H1 (cell line): Measurements from ENCODE around the gene SCYL1. TPM values are rescaled to one million over a fixed set of nuclear protein-coding genes. Genes with fewer than 3 reads are reported as not detected.
A peak's percentile ranks its signal among the peaks of the same experiment; 100 is the strongest.

Source experiments
- CTCF ChIA-PET: fragments of 300-600 bp; sonication (Branson Sonifier 250); formaldehyde crosslinking; loops from one replicate; lab custom pipeline; 2021; ENCODE audit not compliant: partially characterized antibody; lab: Charles Lee
- POLR2A ChIA-PET: fragments of 300-600 bp; sonication (Branson Sonifier 250); formaldehyde crosslinking; loops from one replicate; lab custom pipeline; 2021; ENCODE audit warnings: inconsistent platforms; ENCODE audit not compliant: partially characterized antibody; lab: Charles Lee
- DNase-seq, 2 experiments: peaks; one replicate each; pipeline versions ENCODE4 v3.0.0 to v3.0.0-alpha.2; 2010 to 2022; ENCODE audit warnings: low spot score in 2 of 2, low read depth in 1 of 2, mixed read lengths in 1 of 2
- FAIRE-seq: peaks from 2 replicates; lab custom pipeline; 2011; peaks lifted over from hg19 to GRCh38; lab: Jason Lieb, UNC
- H2AFZ ChIP-seq: 2 replicates; pipeline ENCODE4 v1.8.1; 2012; ENCODE audit warnings: low read length, inconsistent platforms
- H2AK5ac ChIP-seq: 2 replicates; pipeline ENCODE4 v1.6.1; 2013; ENCODE audit warnings: low read depth, low read length
- H2BK120ac ChIP-seq: replicated peaks from 2 replicates; pipeline ENCODE3; 2013; ENCODE audit warnings: low read depth, low read length, inconsistent platforms
- H2BK12ac ChIP-seq: 2 replicates; pipeline ENCODE4 v1.6.1; 2013; ENCODE audit warnings: low read depth, low read length
- H2BK15ac ChIP-seq: 2 replicates; pipeline ENCODE4 v1.6.1; 2013; ENCODE audit warnings: low read length
- H2BK20ac ChIP-seq: 2 replicates; pipeline ENCODE4 v1.6.1; 2013; ENCODE audit warnings: low read length
- H2BK5ac ChIP-seq: 2 replicates; pipeline ENCODE4 v1.6.1; 2013; ENCODE audit warnings: low read depth, low read length
- H3K14ac ChIP-seq: 2 replicates; pipeline ENCODE4 v1.6.1; 2013; ENCODE audit warnings: inconsistent platforms; ENCODE audit not compliant: insufficient read length
- H3K18ac ChIP-seq: 2 replicates; pipeline ENCODE4 v1.6.1; 2013; ENCODE audit warnings: low read length; ENCODE audit errors: extremely low read depth
- H3K23ac ChIP-seq: 2 replicates; pipeline ENCODE4 v1.6.1; 2013; ENCODE audit warnings: inconsistent platforms; ENCODE audit not compliant: insufficient read length
- H3K23me2 ChIP-seq: 2 replicates; pipeline ENCODE4 v1.6.1; 2013; ENCODE audit warnings: low read depth, low read length
- H3K27ac ChIP-seq: 2 replicates; pipeline ENCODE4 v1.6.1; 2011; ENCODE audit warnings: low read depth, low read length, inconsistent platforms
- H3K27me3 ChIP-seq, 4 experiments: replicated peaks in 1 of 4; 1 replicate in 1 of 4; 2 replicates in 3 of 4; pipeline versions ENCODE4 v1.6.1 to v1.8.1; 2011 to 2013; ENCODE audit warnings: low read length in 3 of 4, mild to moderate bottlenecking in 3 of 4, inconsistent platforms in 2 of 4, mixed read lengths in 2 of 4, moderate library complexity in 1 of 4; ENCODE audit not compliant: control insufficient read depth in 3 of 4, insufficient read depth in 3 of 4; ENCODE audit errors: extremely low read depth in 1 of 4
- H3K36me3 ChIP-seq, 4 experiments: 2 replicates each; pipeline versions ENCODE4 v1.6.1 to v1.8.1; 2011 to 2013; ENCODE audit warnings: mild to moderate bottlenecking in 4 of 4, low read length in 3 of 4, moderate library complexity in 2 of 4, control low read depth in 1 of 4, inconsistent platforms in 1 of 4; ENCODE audit not compliant: insufficient read depth in 4 of 4, control insufficient read depth in 2 of 4
- H3K4ac ChIP-seq: replicated peaks from 2 replicates; pipeline ENCODE3; 2013; ENCODE audit warnings: low read length, low read depth, mixed read lengths, inconsistent platforms; ENCODE audit not compliant: insufficient read length
- H3K4me1 ChIP-seq, 4 experiments: replicated peaks in 1 of 4; 1 replicate in 1 of 4; 2 replicates in 3 of 4; pipeline versions ENCODE4 v1.6.1 to v1.8.1; 2011 to 2013; ENCODE audit warnings: low read length in 3 of 4, inconsistent platforms in 2 of 4, mixed read lengths in 1 of 4; ENCODE audit not compliant: insufficient read depth in 4 of 4, control insufficient read depth in 3 of 4
- H3K4me2 ChIP-seq, 2 experiments: 2 replicates each; pipeline versions ENCODE4 v1.6.1 to v1.8.1; 2011 to 2013; ENCODE audit warnings: low read depth in 2 of 2, low read length in 2 of 2, control low read depth in 1 of 2, inconsistent platforms in 1 of 2, mild to moderate bottlenecking in 1 of 2; ENCODE audit not compliant: insufficient read depth in 1 of 2
- H3K4me3 ChIP-seq, 4 experiments: fragments of 200-600, 300-600 bp in 1 of 4; sonication (generic), shearing (Covaris generic), sonication (Bioruptor Twin) in 1 of 4; 2 replicates each; pipeline versions ENCODE4 v1.5.1 to v1.8.1; 2011 to 2016; ENCODE audit warnings: low read length in 4 of 4, low read depth in 3 of 4, control low read depth in 2 of 4, inconsistent platforms in 2 of 4, mild to moderate bottlenecking in 2 of 4, mixed read lengths in 1 of 4, moderate library complexity in 1 of 4; ENCODE audit not compliant: insufficient read depth in 2 of 4; ENCODE audit errors: extremely low read depth in 1 of 4
- H3K56ac ChIP-seq: replicated peaks from 2 replicates; pipeline ENCODE3; 2013; ENCODE audit warnings: low read depth, mild to moderate bottlenecking, mixed read lengths, low read length, inconsistent platforms; ENCODE audit not compliant: insufficient read length
- H3K79me1 ChIP-seq: 2 replicates; pipeline ENCODE4 v1.6.1; 2013; ENCODE audit warnings: low read depth, low read length, control low read depth
- H3K79me2 ChIP-seq, 2 experiments: 2 replicates each; pipeline versions ENCODE4 v1.6.1 to v1.8.1; 2012 to 2013; ENCODE audit warnings: low read length in 2 of 2, mild to moderate bottlenecking in 2 of 2, inconsistent platforms in 1 of 2; ENCODE audit not compliant: insufficient read depth in 2 of 2, control insufficient read depth in 1 of 2
- H3K9ac ChIP-seq, 4 experiments: replicated peaks in 1 of 4; 1 replicate in 1 of 4; 2 replicates in 3 of 4; pipeline versions ENCODE4 v1.6.1 to v1.8.1; 2011 to 2013; ENCODE audit warnings: low read depth in 3 of 4, low read length in 3 of 4, control low read depth in 2 of 4, mild to moderate bottlenecking in 2 of 4, moderate library complexity in 2 of 4, inconsistent platforms in 1 of 4; ENCODE audit errors: extremely low read depth in 1 of 4
- H3K9me3 ChIP-seq, 2 experiments: 2 replicates each; pipeline versions ENCODE4 v1.6.1 to v1.8.1; 2012 to 2013; ENCODE audit warnings: mild to moderate bottlenecking in 2 of 2, moderate library complexity in 2 of 2, control low read depth in 1 of 2, inconsistent platforms in 1 of 2, low read depth in 1 of 2, low read length in 1 of 2, mixed read lengths in 1 of 2; ENCODE audit not compliant: insufficient read depth in 2 of 2
- H4K20me1 ChIP-seq, 2 experiments: replicated peaks in 1 of 2; 2 replicates each; pipeline versions ENCODE3 to v1.8.1; 2011 to 2013; ENCODE audit warnings: inconsistent platforms in 2 of 2, low read length in 2 of 2, mild to moderate bottlenecking in 1 of 2; ENCODE audit not compliant: insufficient read depth in 2 of 2, control insufficient read depth in 1 of 2
- H4K5ac ChIP-seq: 2 replicates; pipeline ENCODE4 v1.6.1; 2013; ENCODE audit warnings: low read length, low read depth, mixed read lengths, inconsistent platforms; ENCODE audit not compliant: insufficient read length
- H4K8ac ChIP-seq: 2 replicates; pipeline ENCODE4 v1.8.0; 2013; ENCODE audit warnings: mild to moderate bottlenecking, moderate library complexity, low read length, inconsistent platforms; ENCODE audit not compliant: insufficient read depth; ENCODE audit errors: extremely low read depth
- H4K91ac ChIP-seq: replicated peaks from 2 replicates; pipeline ENCODE3; 2013; ENCODE audit warnings: low read length, mixed read lengths, inconsistent platforms; ENCODE audit not compliant: insufficient read length
- ATF3 ChIP-seq: IDR thresholded peaks from 2 replicates; pipeline ENCODE4 v1.6.1; 2011; ENCODE audit warnings: low read depth, mild to moderate bottlenecking, low read length; ENCODE audit not compliant: insufficient read depth
- BACH1 ChIP-seq: IDR thresholded peaks from 2 replicates; pipeline ENCODE4 v1.6.1; 2012; ENCODE audit warnings: low read length, improper control_type of control experiment
- CBX8 ChIP-seq: fragments of 300-800, 300-1000 bp; sonication (generic); IDR thresholded peaks from 2 replicates; pipeline ENCODE4 v1.7.1; 2016; ENCODE audit warnings: low read depth, low read length, borderline replicate concordance
- CEBPB ChIP-seq: IDR thresholded peaks from 2 replicates; pipeline ENCODE4 v1.6.1; 2012; ENCODE audit warnings: low read depth, low read length
- CHD1 ChIP-seq: IDR thresholded peaks from 2 replicates; pipeline ENCODE4 v1.6.1; 2012; ENCODE audit warnings: low read depth, low read length, improper control_type of control experiment
- CTBP2 ChIP-seq: IDR thresholded peaks from 2 replicates; pipeline ENCODE4 v1.7.0; 2011; ENCODE audit warnings: borderline replicate concordance, mild to moderate bottlenecking, moderate library complexity, mixed read lengths, low read length; ENCODE audit not compliant: insufficient read depth, insufficient read length
- JUND ChIP-seq: IDR thresholded peaks from 2 replicates; pipeline ENCODE4 v1.6.1; 2011; ENCODE audit warnings: mild to moderate bottlenecking, improper control_type of control experiment, low read length
- SIX5 ChIP-seq: IDR thresholded peaks from 2 replicates; pipeline ENCODE4 v1.6.1; 2011; ENCODE audit warnings: mild to moderate bottlenecking, low read depth, low read length
- SP4 ChIP-seq: IDR thresholded peaks from 2 replicates; pipeline ENCODE4 v1.6.1; 2012; ENCODE audit warnings: low read length, inconsistent platforms
- SRF ChIP-seq: IDR thresholded peaks from 2 replicates; pipeline ENCODE4 v1.6.1; 2011; ENCODE audit warnings: mild to moderate bottlenecking, low read depth, low read length, moderate library complexity
- TEAD4 ChIP-seq: IDR thresholded peaks from 2 replicates; pipeline ENCODE4 v1.6.1; 2012; ENCODE audit warnings: low read depth, low read length, inconsistent platforms, mixed read lengths
- WGBS, 2 experiments: shearing (Covaris generic) in 1 of 2; methylation state at CpG; one replicate each; pipeline versions ENCODE4 v1.1.6 to v1.1.7; 2013 to 2015; ENCODE audit warnings: low lambda C conversion rate in 2 of 2, mixed read lengths in 2 of 2, inconsistent platforms in 1 of 2, low coverage in 1 of 2, missing lambda C conversion rate in 1 of 2; ENCODE audit not compliant: insufficient replicate concordance in 2 of 2, insufficient coverage in 1 of 2, insufficient read length in 1 of 2; ENCODE audit errors: extremely low coverage in 1 of 2, missing lambda C conversion rate in 1 of 2; 5-methylcytosine and 5-hydroxymethylcytosine counted together
- polyA plus RNA-seq, 7 experiments: library from polyadenylated mRNA; depleted of rRNA in 3 of 7; stranded (reverse) in 5 of 7; unstranded in 2 of 7; fragments of >200 nt in 5 of 7; fragments of 200-250 nt in 2 of 7; gene quantifications; 1 replicate in 5 of 7; 2 replicates in 1 of 7; 4 replicates in 1 of 7; pipeline versions ENCODE4 v1.2.1 to v1.2.3, GENCODE V29; 2011 to 2013; ENCODE audit warnings: missing spikeins in 2 of 7, mixed read lengths in 2 of 7
- total RNA-seq: library from RNA; stranded (reverse); fragmentation: NEBNext Ultra II Directional; extraction: Animal tissue kit (Norgen Biotek cat#: 25700); gene quantifications from 2 replicates; pipeline ENCODE4 v1.2.1, GENCODE V29; 2021

SCYL1 gene
- total and polyA plus RNA-seq, 2 of the 8 experiments (the other 6 are each of a cell fraction or from before 2014, with no cell fraction given): 59.8 to 77.7 TPM

GRCh38 chr11:65487467-65488272 is 37.2 kb upstream of the SCYL1 start:
- Histone ChIP-seq H3K9me3 (no peaks in the 10 kb centered on the region), H2BK20ac (peak overlapping the region; percentile 97; the same call in 1 of the 2 replicates), H3K4me3 (peak overlapping the region; percentile 24 to 49 (median 40); a peak in 7 of 8 replicates), H3K27ac (peak overlapping the region; percentile 96), H3K23ac (no peak overlapping the region), H4K5ac (peak overlapping the region; percentile 93), H3K27me3 (no peaks in the 10 kb centered on the region), H3K14ac (no peak overlapping the region), H2BK120ac (peak overlapping the region; percentile 98), H4K91ac (peak overlapping the region; percentile 94), H3K4me1 (peaks cover 44 to 56% (median 49%) of the 10 kb centered on the region in 4 experiments), H4K20me1 (no peaks in the 10 kb centered on the region), H3K36me3 (no peaks in the 10 kb centered on the region), H2BK5ac (peak overlapping the region; percentile 99), H3K56ac (peak overlapping the region; percentile 79), H4K8ac (peak overlapping the region; percentile 97), H3K18ac (peak overlapping the region; percentile 99), H3K79me1 (no peaks in the 10 kb centered on the region), H2AK5ac (peak overlapping the region; percentile 100; the same call in 1 of the 2 replicates), H3K9ac (peak overlapping the region in 3 of 4 experiments; percentile 77 to 91 (median 87); a peak in 6 of 7 replicates), H3K79me2 (no peaks in the 10 kb centered on the region), H2BK15ac (peak overlapping the region; percentile 20; the same call in 1 of the 2 replicates), H3K4me2 (peak overlapping the region; percentile 84 to 86), H2BK12ac (peak overlapping the region; percentile 99), H2AFZ (no peak overlapping the region), H3K4ac (peak overlapping the region; percentile 92), H3K23me2 (no peaks in the 10 kb centered on the region; the same call in none of the 2 replicates)
- FAIRE-seq: peak; percentile 42
- POLR2A ChIA-PET: interaction anchor here (0.5 to 29.8 kb wide), 9 partner anchors 18 to 727 kb away, joined by 3 to 1569 read pairs (median 5); partner anchors contain the start of genes MALAT1 and NEAT1
- 4% methylated on average over 17 of the region's 17 CpGs; no CpG with 5 or more reads in 1 of the 2 experiments for WGBS, 2 experiments
- peak; percentile 95 to 97 for DNase-seq
- CTCF ChIA-PET: interaction anchor here (0.6 to 29.0 kb wide), 10 partner anchors 11 to 1081 kb away, joined by 3 to 809 read pairs (median 6); partner anchors contain the start of genes CTSF and MALAT1
- TF ChIP-seq BACH1 (no peak), CEBPB (peak; percentile 99), JUND (peak; percentile 98), SRF (no peak), SIX5 (no peak), SP4 (no peak; the same call in 1 of the 2 replicates), TEAD4 (peak; percentile 74), CBX8 (no peak), ATF3 (peak; percentile 98), CTBP2 (peak; percentile 76), CHD1 (no peak)
